Immature natural killer cell (primary cell): ENCODE data around the gene TCF7. TPM values are rescaled to one million over a fixed set of nuclear protein-coding genes. Genes with fewer than 3 reads are reported as not detected.
A peak's percentile ranks its signal among the peaks of the same experiment; 100 is the strongest.

Source experiments
- DNase-seq, 3 donors: peaks; one replicate each; pipeline ENCODE4 v3.0.0; 2022; ENCODE audit warnings: mixed read lengths in 1 of 3
- H3K27ac Mint-ChIP-seq, 6 donors: one replicate each; pipeline ENCODE4 v1.8.0; 2020; ENCODE audit warnings: mixed read lengths in 6 of 6, mild to moderate bottlenecking in 5 of 6, inconsistent platforms in 4 of 6, moderate library complexity in 3 of 6
- H3K27me3 Mint-ChIP-seq, 3 donors: one replicate each; pipeline ENCODE4 v1.8.0; 2020 to 2021; ENCODE audit warnings: low read depth in 3 of 3, mild to moderate bottlenecking in 3 of 3, mixed read lengths in 3 of 3, moderate library complexity in 3 of 3, inconsistent platforms in 1 of 3
- H3K36me3 Mint-ChIP-seq, 3 donors: one replicate each; pipeline ENCODE4 v1.8.0; 2020; ENCODE audit warnings: mixed read lengths in 3 of 3, inconsistent platforms in 2 of 3, mild to moderate bottlenecking in 2 of 3
- H3K4me1 Mint-ChIP-seq, 2 donors: one replicate each; pipeline ENCODE4 v1.8.0; 2020; ENCODE audit warnings: inconsistent platforms in 2 of 2, mild to moderate bottlenecking in 2 of 2, mixed read lengths in 2 of 2, moderate library complexity in 1 of 2
- H3K4me3 Mint-ChIP-seq, 5 donors: one replicate each; pipeline ENCODE4 v1.8.0; 2020; ENCODE audit warnings: mild to moderate bottlenecking in 5 of 5, mixed read lengths in 5 of 5, inconsistent platforms in 3 of 5, moderate library complexity in 3 of 5
- H3K9me3 Mint-ChIP-seq, 6 donors: one replicate each; pipeline ENCODE4 v1.8.0; 2020; ENCODE audit warnings: mild to moderate bottlenecking in 6 of 6, mixed read lengths in 6 of 6, inconsistent platforms in 4 of 6, moderate library complexity in 3 of 6
- polyA plus RNA-seq, 3 donors: library from polyadenylated mRNA; unstranded; fragments of 300-500 nt; fragmentation: Illumina TruSeq; gene quantifications; one replicate each; pipeline ENCODE4 v1.2.3, GENCODE V29; 2021

The TCF7 gene
- polyA plus RNA-seq, 3 donors from 2014 or later: 14.9 to 50.9 (median 38.2) TPM

GRCh38 chr5:134132372-134133187, 18.1 kb downstream of the TCF7 start:
- DNase-seq: peak; percentile 88 to 89 (median 89)
- Mint-ChIP-seq H3K27ac (peak overlapping the region; percentile 93 to 98 (median 97)), H3K36me3 (peaks cover 5 to 13% (median 13%) of the 10 kb centered on the region in 3 donors), H3K27me3 (peaks cover 12 to 28% (median 17%) of the 10 kb centered on the region in 3 donors), H3K4me1 (peaks cover 93 to 96% of the 10 kb centered on the region in 2 donors), H3K4me3 (peak overlapping the region; percentile 67 to 81 (median 77)), H3K9me3 (no peaks in the 10 kb centered on the region)

- H3K9me3 Mint-ChIP-seq: no peaks in the 10 kb centered on the region
- peaks cover 5 to 13% (median 13%) of the 10 kb centered on the region in 3 donors for H3K36me3 Mint-ChIP-seq
- peaks cover 93 to 96% of the 10 kb centered on the region in 2 donors for H3K4me1 Mint-ChIP-seq
- peaks cover 12 to 27% (median 17%) of the 10 kb centered on the region in 3 donors for H3K27me3 Mint-ChIP-seq
- no peak for DNase-seq
- H3K4me3 Mint-ChIP-seq: peak overlapping the region; percentile 67 to 81 (median 77)
- H3K27ac Mint-ChIP-seq: peak overlapping the region; percentile 93 to 98 (median 97)
Observed at GRCh38 chr5:134133188-134133994, 18.9 kb downstream of the TCF7 start.

GRCh38 chr5:134133995-134134541, 19.6 kb downstream of the TCF7 start:
- Mint-ChIP-seq H3K4me1 (peaks cover 90 to 93% of the 10 kb centered on the region in 2 donors), H3K27ac (peak overlapping the region; percentile 17 to 98 (median 96)), H3K36me3 (peaks cover 5 to 13% (median 13%) of the 10 kb centered on the region in 3 donors), H3K9me3 (no peaks in the 10 kb centered on the region), H3K4me3 (peak overlapping the region in 1 of 5 donors; percentile 17), H3K27me3 (peaks cover 12 to 30% (median 17%) of the 10 kb centered on the region in 3 donors)
- DNase-seq: no peak

- peaks cover 12 to 30% (median 15%) of the 10 kb centered on the region in 3 donors for H3K27me3 Mint-ChIP-seq
- H3K27ac Mint-ChIP-seq: peak overlapping the region; percentile 76 to 89 (median 86)
- H3K36me3 Mint-ChIP-seq: peaks cover 5 to 13% (median 13%) of the 10 kb centered on the region in 3 donors
- H3K9me3 Mint-ChIP-seq: no peaks in the 10 kb centered on the region
- DNase-seq: no peak
- H3K4me1 Mint-ChIP-seq: peaks cover 90 to 91% of the 10 kb centered on the region in 2 donors
- peak overlapping the region in 4 of 5 donors; percentile 11 to 42 (median 16) for H3K4me3 Mint-ChIP-seq
Observed at GRCh38 chr5:134135091-134135655, 20.7 kb downstream of the TCF7 start.

- Mint-ChIP-seq H3K27me3 (peaks cover 12 to 26% (median 18%) of the 10 kb centered on the region in 3 donors), H3K4me1 (peaks cover 90 to 91% of the 10 kb centered on the region in 2 donors), H3K36me3 (peaks cover 5 to 13% (median 10%) of the 10 kb centered on the region in 3 donors), H3K9me3 (no peaks in the 10 kb centered on the region), H3K4me3 (peak overlapping the region in 2 of 5 donors; percentile 39 to 42), H3K27ac (peak overlapping the region; percentile 82 to 92 (median 86))
- no peak for DNase-seq
Observed at GRCh38 chr5:134136221-134136631, 21.7 kb downstream of the TCF7 start.

GRCh38 chr5:134136771-134137170, 22.3 kb downstream of the TCF7 start:
- H3K4me3 Mint-ChIP-seq: peak overlapping the region in 2 of 5 donors; percentile 13 to 59
- DNase-seq: no peak

GRCh38 chr5:134138416-134139376, 24.2 kb downstream of the TCF7 start:
- Mint-ChIP-seq H3K27ac (peak overlapping the region; percentile 82 to 92 (median 87)), H3K9me3 (no peaks in the 10 kb centered on the region), H3K4me3 (peak overlapping the region in 1 of 5 donors; percentile 4), H3K27me3 (peaks cover 4 to 22% (median 16%) of the 10 kb centered on the region in 3 donors), H3K4me1 (peaks cover 67 to 73% of the 10 kb centered on the region in 2 donors), H3K36me3 (peaks cover 7 to 18% (median 9%) of the 10 kb centered on the region in 3 donors)
- no peak for DNase-seq

More at GRCh38 chr5:134136771-134137170, 22.3 kb downstream of the TCF7 start:
- peak overlapping the region; percentile 82 to 92 (median 86) for H3K27ac Mint-ChIP-seq
- H3K36me3 Mint-ChIP-seq: peaks cover 9 to 18% (median 10%) of the 10 kb centered on the region in 3 donors
- no peaks in the 10 kb centered on the region for H3K9me3 Mint-ChIP-seq
- peaks cover 8 to 22% (median 18%) of the 10 kb centered on the region in 3 donors for H3K27me3 Mint-ChIP-seq
- peaks cover 86 to 91% of the 10 kb centered on the region in 2 donors for H3K4me1 Mint-ChIP-seq

- Mint-ChIP-seq H3K36me3 (peaks cover 7 to 18% (median 9%) of the 10 kb centered on the region in 3 donors), H3K4me3 (peak overlapping the region in 2 of 5 donors; percentile 3 to 8)
- no peak for DNase-seq
Observed at GRCh38 chr5:134139377-134139851, 24.9 kb downstream of the TCF7 start.

GRCh38 chr5:134139891-134140469, 25.5 kb downstream of the TCF7 start:
- Mint-ChIP-seq H3K9me3 (no peaks in the 10 kb centered on the region), H3K27me3 (peaks cover 8 to 28% (median 19%) of the 10 kb centered on the region in 3 donors), H3K36me3 (peaks cover 7 to 22% (median 9%) of the 10 kb centered on the region in 3 donors), H3K4me1 (peaks cover 60 to 68% of the 10 kb centered on the region in 2 donors), H3K4me3 (peak overlapping the region in 2 of 5 donors; percentile 3 to 8), H3K27ac (peak overlapping the region; percentile 48 to 92 (median 83))
- DNase-seq: no peak

More at GRCh38 chr5:134139377-134139851, 24.9 kb downstream of the TCF7 start:
- H3K27ac Mint-ChIP-seq: peak overlapping the region; percentile 75 to 92 (median 87)
- H3K9me3 Mint-ChIP-seq: no peaks in the 10 kb centered on the region
- H3K4me1 Mint-ChIP-seq: peaks cover 63 to 69% of the 10 kb centered on the region in 2 donors
- peaks cover 8 to 26% (median 16%) of the 10 kb centered on the region in 3 donors for H3K27me3 Mint-ChIP-seq

GRCh38 chr5:134140530-134141201, 26.2 kb downstream of the TCF7 start:
- peak; percentile 67 to 71 (median 70) for DNase-seq
- Mint-ChIP-seq H3K36me3 (peaks cover 1 to 18% (median 7%) of the 10 kb centered on the region in 3 donors), H3K4me3 (no peak overlapping the region)

More at GRCh38 chr5:134140530-134141201, 26.2 kb downstream of the TCF7 start:
- peak overlapping the region; percentile 48 to 92 (median 86) for H3K27ac Mint-ChIP-seq
- H3K9me3 Mint-ChIP-seq: no peaks in the 10 kb centered on the region
- H3K4me1 Mint-ChIP-seq: peaks cover 57 to 68% of the 10 kb centered on the region in 2 donors
- H3K27me3 Mint-ChIP-seq: peaks cover 8 to 26% (median 22%) of the 10 kb centered on the region in 3 donors
